Hematopoietic multipotent progenitor cell treated with erythropoietin and hydrocortisone succinate and interleukin-3 and kit ligand, for 4 days (in vitro differentiated cells): Measurements from ENCODE around the gene PTDSS2.

Experiments
- DNase-seq: peaks from one replicate; pipeline ENCODE4 v3.0.0-alpha.2; 2015

Gene PTDSS2

GRCh38 chr11:494761-495536, 44.9 kb downstream of the PTDSS2 start:
- DNase-seq = no peak

- DNase-seq = no peak
Measured at GRCh38 chr11:495537-495931, 45.5 kb downstream of the PTDSS2 start.

GRCh38 chr11:496834-497564, 46.9 kb downstream of the PTDSS2 start:
- peak; percentile 14 for DNase-seq

GRCh38 chr11:497565-498296, 47.7 kb downstream of the PTDSS2 start:
- DNase-seq = peak; percentile 36

- no peak for DNase-seq
Measured at GRCh38 chr11:498297-499181, 48.5 kb downstream of the PTDSS2 start.

- no peak for DNase-seq
Measured at GRCh38 chr11:499201-500076, 49.4 kb downstream of the PTDSS2 start.

- DNase-seq = no peak
Measured at GRCh38 chr11:501001-501682, 51.1 kb downstream of the PTDSS2 start.

- DNase-seq = no peak
Measured at GRCh38 chr11:501683-502287, 51.7 kb downstream of the PTDSS2 start.

- no peak for DNase-seq
Measured at GRCh38 chr11:502288-503178, 52.5 kb downstream of the PTDSS2 start.

- peak; percentile 88 for DNase-seq
Measured at GRCh38 chr11:503179-503981, 53.3 kb downstream of the PTDSS2 start.

- DNase-seq = peak; percentile 84
Measured at GRCh38 chr11:504053-504993, 54.2 kb downstream of the PTDSS2 start.

- no peak for DNase-seq
Measured at GRCh38 chr11:504994-505344, 54.9 kb downstream of the PTDSS2 start.

- DNase-seq = peak; percentile 98
Measured at GRCh38 chr11:506238-506994, 56.3 kb downstream of the PTDSS2 start.

- peak; percentile 98 for DNase-seq
Measured at GRCh38 chr11:506995-507726, 57.1 kb downstream of the PTDSS2 start, which contains the start of gene RNH1. RNH1 (minus strand) TSS chr11:507242; CDS start chr11:502162, 5,080 bp downstream.

GRCh38 chr11:507727-508515, 57.8 kb downstream of the PTDSS2 start:
- DNase-seq = no peak
